Left ventricle myocardium inferior (tissue), 1 donor: ENCODE data around the gene WTAP. TPM values are rescaled to one million over a fixed set of nuclear protein-coding genes. Genes with fewer than 3 reads are reported as not detected.
"Not testable (repeated sequence)": the region's sequence is repeated elsewhere in the genome, so short reads cannot be mapped to it uniquely, and the experiment has no call there.

Source experiments
- DNase-seq: peaks from one replicate; pipeline ENCODE4 v3.0.0-alpha.2; 2020
- H3K27ac ChIP-seq: fragments of 200-600 bp; replicated peaks from 2 replicates; pipeline ENCODE4 v1.8.0; 2021
- H3K27me3 ChIP-seq: fragments of 200-600 bp; 2 replicates; pipeline ENCODE4 v1.8.0; 2021; ENCODE audit warnings: low read depth
- H3K36me3 ChIP-seq: fragments of 200-600 bp; 2 replicates; pipeline ENCODE4 v1.8.0; 2021
- H3K4me1 ChIP-seq: fragments of 200-600 bp; 2 replicates; pipeline ENCODE4 v1.8.0; 2021
- H3K4me3 ChIP-seq: fragments of 200-600 bp; 2 replicates; pipeline ENCODE4 v1.8.0; 2021; ENCODE audit warnings: mild to moderate bottlenecking, moderate library complexity
- H3K9me3 ChIP-seq: fragments of 200-600 bp; replicated peaks from 2 replicates; pipeline ENCODE4 v1.8.0; 2021
- CTCF ChIP-seq: fragments of 200-600 bp; IDR thresholded peaks from 2 replicates; pipeline ENCODE4 v1.8.0; 2021; ENCODE audit warnings: antibody characterized with exemption, mild to moderate bottlenecking, borderline replicate concordance
- intact Hi-C: fragments of 100-400 bp; cut with micrococcal nuclease; formaldehyde crosslinking; loops from one replicate; pipeline ENCODE4 v1.11.0; 2022
- total RNA-seq: library from RNA; stranded (reverse); fragmentation: NEBNext Ultra II Directional; extraction: Animal tissue kit (Norgen Biotek cat#: 25700); gene quantifications from one replicate; pipeline ENCODE4 v1.2.1, GENCODE V29; 2021
- donor health status: DM: no; HTN: yes; CAD: no; lungs with severe emphysema.

Gene WTAP
- total RNA-seq, 1 donor from 2014 or later = 47.5 TPM

GRCh38 chr6:159726255-159726917, 920 bp upstream of the WTAP start:
- no peaks in the 10 kb centered on the region for H3K27me3 ChIP-seq
- no peaks in the 10 kb centered on the region for H3K36me3 ChIP-seq
- peak overlapping the region; percentile 81 for H3K4me3 ChIP-seq
- no peak for TF ChIP-seq CTCF
- no peak for DNase-seq
- H3K27ac ChIP-seq = peak overlapping the region; percentile 99
- peaks cover 64% of the 10 kb centered on the region for H3K4me1 ChIP-seq
- intact Hi-C loops = loop anchor here (5.0 kb wide), 1 partner anchor 34 kb away; the partner anchor contains the start of gene SOD2
- H3K9me3 ChIP-seq = no peaks in the 10 kb centered on the region

- Histone ChIP-seq H3K4me1 (peaks cover 79% of the 10 kb centered on the region), H3K27ac (peak overlapping the region; percentile 99), H3K36me3 (no peaks in the 10 kb centered on the region), H3K27me3 (no peaks in the 10 kb centered on the region), H3K9me3 (no peaks in the 10 kb centered on the region), H3K4me3 (peak overlapping the region; percentile 81)
- no peak for TF ChIP-seq CTCF
- intact Hi-C loops = loop anchor here (5.0 kb wide), 1 partner anchor 36 kb away; the partner anchor contains the start of gene SOD2
- no peak for DNase-seq
Measured at GRCh38 chr6:159727717-159728445, 575 bp downstream of the WTAP start.

- Histone ChIP-seq H3K27ac (peak overlapping the region; percentile 99), H3K4me1 (peaks cover 86% of the 10 kb centered on the region)
Measured at GRCh38 chr6:159728531-159728964, 1.2 kb downstream of the WTAP start.

GRCh38 chr6:159729598-159730331, 2.5 kb downstream of the WTAP start:
- no peak for DNase-seq
- intact Hi-C loops = loop anchor here (5.0 kb wide), 1 partner anchor 37 kb away; the partner anchor contains the start of gene SOD2
- Histone ChIP-seq H3K27ac (no peak overlapping the region), H3K4me1 (peaks cover 96% of the 10 kb centered on the region), H3K27me3 (no peaks in the 10 kb centered on the region), H3K4me3 (peak overlapping the region; percentile 81), H3K36me3 (no peaks in the 10 kb centered on the region), H3K9me3 (no peaks in the 10 kb centered on the region)
- no peak for TF ChIP-seq CTCF

More at GRCh38 chr6:159728531-159728964, 1.2 kb downstream of the WTAP start:
- Histone ChIP-seq H3K36me3 (no peaks in the 10 kb centered on the region), H3K27me3 (no peaks in the 10 kb centered on the region), H3K4me3 (peak overlapping the region; percentile 81), H3K9me3 (no peaks in the 10 kb centered on the region)
- DNase-seq = no peak
- intact Hi-C loops = loop anchor here (5.0 kb wide), 1 partner anchor 36 kb away; the partner anchor contains the start of gene SOD2
- TF ChIP-seq CTCF = no peak

GRCh38 chr6:159730332-159730676, 3.0 kb downstream of the WTAP start:
- DNase-seq = no peak
- TF ChIP-seq CTCF = no peak
- intact Hi-C loops = no loop called here
- peaks cover 96% of the 10 kb centered on the region for H3K4me1 ChIP-seq
- H3K36me3 ChIP-seq = no peaks in the 10 kb centered on the region
- peak overlapping the region; percentile 16 for H3K27ac ChIP-seq
- H3K27me3 ChIP-seq = no peaks in the 10 kb centered on the region
- peak overlapping the region; percentile 81 for H3K4me3 ChIP-seq
- H3K9me3 ChIP-seq = no peaks in the 10 kb centered on the region

GRCh38 chr6:159732550-159732949, 5.2 kb downstream of the WTAP start:
- DNase-seq, H3K36me3 ChIP-seq, H3K4me3 ChIP-seq, intact Hi-C loops, H3K27ac ChIP-seq, H3K9me3 ChIP-seq, H3K27me3 ChIP-seq: not testable (repeated sequence)
- H3K4me1 ChIP-seq = peaks cover 99% of the 10 kb centered on the region

GRCh38 chr6:159733395-159733794, 6.1 kb downstream of the WTAP start:
- H3K27me3 ChIP-seq, DNase-seq, H3K9me3 ChIP-seq, H3K27ac ChIP-seq, H3K4me3 ChIP-seq, H3K36me3 ChIP-seq, intact Hi-C loops: not testable (repeated sequence)
- peaks cover 99% of the 10 kb centered on the region for H3K4me1 ChIP-seq
